HTR-8/SVneo (cell line): ENCODE results near the gene KLC1.

Source experiments
- DNase-seq: peaks from one replicate; pipeline ENCODE4 v3.0.0; 2011; ENCODE audit warnings: low spot score, mixed read lengths; ENCODE audit not compliant: insufficient read length
- FAIRE-seq: peaks from 2 replicates; lab custom pipeline; 2011; peaks lifted over from hg19 to GRCh38; lab: Jason Lieb, UNC

The KLC1 gene

GRCh38 chr14:103656031-103656755 is 27.2 kb downstream of the KLC1 start:
- DNase-seq (no peak), FAIRE-seq (no peak)

- no peak for FAIRE-seq
These were observed 27.7 kb downstream of the KLC1 start for GRCh38 chr14:103656756-103657133.

GRCh38 chr14:103657471-103657870 is 28.5 kb downstream of the KLC1 start:
- DNase-seq: no peak
- FAIRE-seq: no peak

More at GRCh38 chr14:103656756-103657133, 27.7 kb downstream of the KLC1 start:
- DNase-seq: no peak

- DNase-seq (no peak), FAIRE-seq (no peak)
These were observed 30.6 kb downstream of the KLC1 start for GRCh38 chr14:103659631-103660030.

- FAIRE-seq: no peak
- no peak for DNase-seq
These were observed 33.0 kb downstream of the KLC1 start for GRCh38 chr14:103662029-103662428.

GRCh38 chr14:103662591-103662990 is 33.6 kb downstream of the KLC1 start:
- FAIRE-seq (no peak), DNase-seq (no peak)

GRCh38 chr14:103663506-103663905 is 34.5 kb downstream of the KLC1 start:
- DNase-seq (no peak), FAIRE-seq (no peak)

- FAIRE-seq (no peak), DNase-seq (no peak)
These were observed 38.7 kb downstream of the KLC1 start for GRCh38 chr14:103667671-103668070.

- FAIRE-seq: no peak
These were observed 39.1 kb downstream of the KLC1 start for GRCh38 chr14:103668117-103668516.

GRCh38 chr14:103669370-103669769 is 40.4 kb downstream of the KLC1 start:
- no peak for DNase-seq
- FAIRE-seq: no peak

More at GRCh38 chr14:103668117-103668516, 39.1 kb downstream of the KLC1 start:
- DNase-seq: no peak

GRCh38 chr14:103671911-103672310 is 42.9 kb downstream of the KLC1 start:
- DNase-seq (no peak), FAIRE-seq (no peak)

GRCh38 chr14:103675957-103676356 is 46.9 kb downstream of the KLC1 start:
- no peak for FAIRE-seq
- DNase-seq: no peak

- no peak for FAIRE-seq
- DNase-seq: no peak
These were observed 48.1 kb downstream of the KLC1 start for GRCh38 chr14:103676881-103677675.

- DNase-seq: peak; percentile 29
- no peak for FAIRE-seq
These were observed 50.3 kb downstream of the KLC1 start for GRCh38 chr14:103679351-103679750.

- DNase-seq (no peak), FAIRE-seq (no peak)
These were observed 51.6 kb downstream of the KLC1 start for GRCh38 chr14:103680491-103681231.

- DNase-seq (no peak), FAIRE-seq (no peak)
These were observed 54.1 kb downstream of the KLC1 start for GRCh38 chr14:103683139-103683538.

- no peak for FAIRE-seq
- DNase-seq: no peak
These were observed 55.5 kb downstream of the KLC1 start for GRCh38 chr14:103684471-103684870.

GRCh38 chr14:103684871-103685270 is 55.9 kb downstream of the KLC1 start:
- no peak for FAIRE-seq

GRCh38 chr14:103685276-103686211 is 56.5 kb downstream of the KLC1 start:
- no peak for FAIRE-seq
- no peak for DNase-seq

More at GRCh38 chr14:103684871-103685270, 55.9 kb downstream of the KLC1 start:
- no peak for DNase-seq
